ENCODE data around the gene LRCH2. TPM values are rescaled to one million over a fixed set of nuclear protein-coding genes. Genes with fewer than 3 reads are reported as not detected.

The LRCH2 gene
- total RNA-seq, 1 donor from 2014 or later = 24.9 TPM

- Histone ChIP-seq H3K4me3 (no peak overlapping the region), H3K9ac (no peak overlapping the region), H3K79me2 (ENCODE audit: low read depth) (peaks cover 20% of the 10 kb centered on the region), H3K27me3 (no peaks in the 10 kb centered on the region), H3K27ac (no peak overlapping the region), H3K9me3 (ENCODE audit: low read depth) (no peaks in the 10 kb centered on the region), H4K20me1 (ENCODE audit: low read depth) (no peaks in the 10 kb centered on the region), H3F3A (ENCODE audit: low read depth) (no peaks in the 10 kb centered on the region), H2AFZ (replicated peaks) (no peak overlapping the region), H3K4me2 (no peak overlapping the region), H3K4me1 (peaks cover 17% of the 10 kb centered on the region), H3K36me3 (no peaks in the 10 kb centered on the region)
- Mint-ChIP-seq H3K36me3 (no peaks in the 10 kb centered on the region), H3K27ac (no peak overlapping the region), H3K27me3 (ENCODE audit: insufficient read depth, low read depth) (no peaks in the 10 kb centered on the region), H3K9me3 (no peaks in the 10 kb centered on the region), H3K4me1 (peaks cover 23% of the 10 kb centered on the region), H3K4me3 (no peak overlapping the region)
- TF ChIP-seq CTCF (IDR thresholded peaks at IDR 0.05) = no peak
- no peak for TF ChIP-seq EZH2phosphoT487 (IDR thresholded peaks at IDR 0.05)
- TF ChIP-seq EZH2 (IDR thresholded peaks at IDR 0.05) = no peak
- DNase-seq (ENCODE audit: low spot score) = no peak
Measured at GRCh38 chrX:115236560-115236959, 2.7 kb upstream of the LRCH2 start.

- H3K27me3 ChIP-seq = no peaks in the 10 kb centered on the region
- H3K4me1 ChIP-seq = peaks cover 27% of the 10 kb centered on the region
- H3F3A ChIP-seq (ENCODE audit: low read depth) = no peaks in the 10 kb centered on the region
- peak overlapping the region; percentile 99 for H2AFZ ChIP-seq (replicated peaks)
- no peaks in the 10 kb centered on the region for H3K9me3 ChIP-seq (ENCODE audit: low read depth)
- Mint-ChIP-seq H3K4me1 (peaks cover 35% of the 10 kb centered on the region), H3K4me3 (peak overlapping the region; percentile 91), H3K36me3 (no peaks in the 10 kb centered on the region), H3K27ac (peak overlapping the region; percentile 68), H3K27me3 (ENCODE audit: insufficient read depth, low read depth) (no peaks in the 10 kb centered on the region), H3K9me3 (no peaks in the 10 kb centered on the region)
- H3K36me3 ChIP-seq = no peaks in the 10 kb centered on the region
- DNase-seq (ENCODE audit: low spot score) = no peak
- H3K4me3 ChIP-seq = peak overlapping the region; percentile 86
- no peak overlapping the region for H3K27ac ChIP-seq
- H3K4me2 ChIP-seq = peak overlapping the region; percentile 92
- H4K20me1 ChIP-seq (ENCODE audit: low read depth) = no peaks in the 10 kb centered on the region
- no peak overlapping the region for H3K9ac ChIP-seq
- peaks cover 37% of the 10 kb centered on the region for H3K79me2 ChIP-seq (ENCODE audit: low read depth)
- TF ChIP-seq CTCF (IDR thresholded peaks at IDR 0.05) (no peak), EZH2phosphoT487 (IDR thresholded peaks at IDR 0.05) (no peak), EZH2 (IDR thresholded peaks at IDR 0.05) (no peak)
Measured at GRCh38 chrX:115234461-115234860, 565 bp upstream of the LRCH2 start.

- no peaks in the 10 kb centered on the region for H3K36me3 ChIP-seq
- H3K27me3 Mint-ChIP-seq (ENCODE audit: insufficient read depth, low read depth) = no peaks in the 10 kb centered on the region
- H4K20me1 ChIP-seq (ENCODE audit: low read depth) = no peaks in the 10 kb centered on the region
- peak overlapping the region; percentile 15 for H3K9ac ChIP-seq
- peak overlapping the region; percentile 99 for H2AFZ ChIP-seq (replicated peaks)
- no peak for TF ChIP-seq EZH2 (IDR thresholded peaks at IDR 0.05)
- TF ChIP-seq EZH2phosphoT487 (IDR thresholded peaks at IDR 0.05) = no peak
- no peak for TF ChIP-seq CTCF (IDR thresholded peaks at IDR 0.05)
- no peaks in the 10 kb centered on the region for H3K9me3 Mint-ChIP-seq
- peak overlapping the region; percentile 86 for H3K4me3 ChIP-seq
- peak overlapping the region; percentile 92 for H3K4me2 ChIP-seq
- H3K27me3 ChIP-seq = no peaks in the 10 kb centered on the region
- H3K4me1 Mint-ChIP-seq = peaks cover 35% of the 10 kb centered on the region
- H3K4me3 Mint-ChIP-seq = peak overlapping the region; percentile 91
- no peaks in the 10 kb centered on the region for H3K9me3 ChIP-seq (ENCODE audit: low read depth)
- no peaks in the 10 kb centered on the region for H3F3A ChIP-seq (ENCODE audit: low read depth)
- no peak for DNase-seq (ENCODE audit: low spot score)
- peak overlapping the region; percentile 84 for H3K27ac Mint-ChIP-seq
- H3K4me1 ChIP-seq = peaks cover 27% of the 10 kb centered on the region
- no peak overlapping the region for H3K27ac ChIP-seq
- peaks cover 47% of the 10 kb centered on the region for H3K79me2 ChIP-seq (ENCODE audit: low read depth)
- H3K36me3 Mint-ChIP-seq = no peaks in the 10 kb centered on the region
Measured at GRCh38 chrX:115232933-115233496, 881 bp downstream of the LRCH2 start.
